Fibroblast of villous mesenchyme (primary cell): Measurements from ENCODE around the gene PRR16. TPM values are rescaled to one million over a fixed set of nuclear protein-coding genes. Genes with fewer than 3 reads are reported as not detected.

ENCODE experiments used
- DNase-seq: peaks from one replicate; pipeline ENCODE4 v3.0.0-alpha.2; 2010; ENCODE audit warnings: low read depth
- H3K4me3 ChIP-seq: 2 replicates; pipeline ENCODE4 v1.5.1; 2011; ENCODE audit warnings: low read depth, mild to moderate bottlenecking, low read length
- small RNA-seq: library from RNA; depleted of rRNA; stranded (forward); fragments of <200 nt; gene quantifications from one replicate; pipeline ENCODE3, GENCODE V24; 2012
- total RNA-seq: library from RNA; depleted of rRNA; stranded (reverse); fragments of >200 nt; gene quantifications from 2 replicates; pipeline ENCODE4 v1.2.3, GENCODE V29; 2012
- TF ChIP-seq, protein P1 (sequence below): IDR thresholded peaks from 2 replicates; pipeline ENCODE4 v1.5.1; 2012; ENCODE audit warnings: low read depth, mild to moderate bottlenecking, low read length; ENCODE audit not compliant: insufficient read depth

PRR16 gene
- total RNA-seq, 1 donor: 22.0 TPM

GRCh38 chr5:120730214-120730613, 266.1 kb downstream of the PRR16 start:
- TF ChIP-seq, protein P1, sequence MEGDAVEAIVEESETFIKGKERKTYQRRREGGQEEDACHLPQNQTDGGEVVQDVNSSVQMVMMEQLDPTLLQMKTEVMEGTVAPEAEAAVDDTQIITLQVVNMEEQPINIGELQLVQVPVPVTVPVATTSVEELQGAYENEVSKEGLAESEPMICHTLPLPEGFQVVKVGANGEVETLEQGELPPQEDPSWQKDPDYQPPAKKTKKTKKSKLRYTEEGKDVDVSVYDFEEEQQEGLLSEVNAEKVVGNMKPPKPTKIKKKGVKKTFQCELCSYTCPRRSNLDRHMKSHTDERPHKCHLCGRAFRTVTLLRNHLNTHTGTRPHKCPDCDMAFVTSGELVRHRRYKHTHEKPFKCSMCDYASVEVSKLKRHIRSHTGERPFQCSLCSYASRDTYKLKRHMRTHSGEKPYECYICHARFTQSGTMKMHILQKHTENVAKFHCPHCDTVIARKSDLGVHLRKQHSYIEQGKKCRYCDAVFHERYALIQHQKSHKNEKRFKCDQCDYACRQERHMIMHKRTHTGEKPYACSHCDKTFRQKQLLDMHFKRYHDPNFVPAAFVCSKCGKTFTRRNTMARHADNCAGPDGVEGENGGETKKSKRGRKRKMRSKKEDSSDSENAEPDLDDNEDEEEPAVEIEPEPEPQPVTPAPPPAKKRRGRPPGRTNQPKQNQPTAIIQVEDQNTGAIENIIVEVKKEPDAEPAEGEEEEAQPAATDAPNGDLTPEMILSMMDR: no peak
- no peak overlapping the region for H3K4me3 ChIP-seq
- DNase-seq: no peak

DNA sequence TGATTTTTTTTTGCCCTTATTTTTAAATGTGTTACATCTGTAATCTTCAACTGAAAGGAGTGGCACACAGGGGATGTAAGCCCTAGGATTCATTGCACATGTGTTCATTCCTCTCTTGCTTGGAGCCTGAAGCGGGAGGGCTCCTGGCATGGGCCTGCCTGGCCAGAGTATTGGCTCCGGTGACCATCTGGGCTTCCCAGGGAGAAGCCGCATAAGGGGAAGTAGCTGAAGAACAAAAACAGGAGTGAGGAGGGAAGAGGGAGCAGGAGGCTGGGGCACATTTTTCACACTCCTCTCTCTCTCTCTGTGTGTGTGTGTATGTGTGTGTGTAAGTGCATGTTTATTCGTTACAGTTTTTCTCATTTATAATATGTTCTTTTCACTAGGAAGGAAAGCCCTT, 269.9 kb downstream of the PRR16 start:
- H3K4me3 ChIP-seq: no peak overlapping the region
- DNase-seq: no peak
- TF ChIP-seq, protein P1: no peak

GRCh38 chr5:120735076-120735475, 271.0 kb downstream of the PRR16 start:
- TF ChIP-seq, protein P1: peak; percentile 8
- DNase-seq: no peak
- no peak overlapping the region for H3K4me3 ChIP-seq

Small RNA genes lying within 50 kb of the gene (small RNA-seq; reads per million reads assigned to genes)
- gene PRELID3BP8 (not detected), gene RNU4-69P (not detected)
